Epithelial cell of prostate (primary cell): ENCODE results near the gene POMGNT1.

Experiments
- DNase-seq: peaks from one replicate; pipeline ENCODE4 v3.0.0-alpha.2; 2011; ENCODE audit warnings: low read depth, low spot score
- H3K27ac ChIP-seq: fragments of 450-650 bp; 2 replicates; pipeline ENCODE4 v1.5.1; 2017; ENCODE audit warnings: mild to moderate bottlenecking

Gene POMGNT1

DNA sequence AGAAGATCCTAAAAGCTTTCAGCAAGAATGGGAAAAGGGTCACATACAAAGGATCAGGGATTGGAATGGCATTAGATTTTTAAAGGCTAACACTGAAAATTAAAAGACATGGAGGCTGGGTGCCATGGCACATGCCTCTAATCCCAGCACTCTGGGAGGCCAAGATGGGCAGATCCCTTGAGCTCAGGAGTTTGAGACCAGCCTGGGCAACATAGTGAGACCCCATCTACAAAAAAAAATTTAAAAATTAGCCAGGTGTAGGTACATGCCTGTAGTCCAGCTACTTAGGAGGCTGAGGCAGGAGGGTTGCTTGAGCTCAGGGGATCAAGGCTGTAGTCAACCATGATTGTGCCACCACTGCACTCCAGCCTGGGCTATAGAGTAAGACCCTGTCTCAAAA is 17.3 kb upstream of the POMGNT1 start:
- no peak for DNase-seq
- no peak overlapping the region for H3K27ac ChIP-seq

DNA sequence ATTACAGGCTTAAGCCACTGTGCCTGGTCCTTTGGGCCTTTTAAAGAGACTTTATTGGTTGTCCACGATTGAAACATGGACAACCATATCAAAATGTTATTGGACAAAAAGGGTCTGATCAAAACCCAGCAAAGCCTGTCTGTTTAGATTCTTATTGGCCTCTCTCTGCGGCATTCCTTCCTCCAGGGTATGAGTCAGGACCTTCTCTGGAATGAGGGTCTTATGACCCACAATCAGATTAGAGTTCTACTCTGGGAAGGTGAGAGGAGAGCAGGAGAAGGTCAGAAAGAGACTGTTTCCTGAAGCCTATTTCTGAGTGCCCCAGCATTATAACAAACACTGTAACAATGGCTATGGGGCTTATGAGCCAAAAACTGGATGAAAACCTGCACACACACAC is 12.8 kb upstream of the POMGNT1 start:
- DNase-seq = no peak
- H3K27ac ChIP-seq = no peak overlapping the region

DNA sequence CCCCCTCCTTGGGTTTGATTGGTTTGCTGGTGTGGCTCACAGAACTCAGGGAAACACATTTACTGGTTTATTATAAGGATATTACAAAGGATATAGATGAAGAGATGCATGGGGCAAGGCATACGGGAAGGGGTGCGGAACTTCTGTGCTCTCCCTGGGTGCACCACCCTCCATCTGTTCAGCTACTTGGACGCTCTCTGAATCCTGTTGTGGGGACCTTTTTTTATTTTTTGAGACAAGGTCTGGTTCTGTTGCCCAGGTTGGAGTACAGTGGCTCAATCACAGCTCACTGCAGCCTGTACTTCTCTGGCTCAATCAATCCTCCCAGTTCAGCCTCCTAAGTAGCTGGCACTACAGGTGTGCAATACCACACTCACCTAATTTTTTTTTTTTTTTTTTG is 12.3 kb upstream of the POMGNT1 start:
- no peak for DNase-seq
- no peak overlapping the region for H3K27ac ChIP-seq

DNA sequence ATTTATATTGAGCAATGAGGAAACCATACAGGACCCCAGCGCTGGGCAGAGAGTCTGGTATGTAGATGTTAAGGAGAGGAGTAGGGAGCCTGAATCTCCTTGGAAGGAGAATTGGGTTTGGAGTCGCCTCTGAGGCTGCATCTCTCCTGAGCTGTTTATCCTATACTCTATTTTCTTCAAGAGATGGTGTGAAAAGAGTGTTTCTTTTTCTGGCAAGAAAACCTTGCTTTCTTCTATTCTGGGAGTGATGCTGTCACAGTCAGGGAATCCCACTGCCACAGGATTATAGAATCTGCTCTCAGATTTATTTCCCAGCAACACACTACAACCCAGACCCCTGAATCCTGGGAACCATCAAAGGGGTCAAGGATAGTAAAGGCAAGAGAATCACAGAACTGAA is 8.2 kb upstream of the POMGNT1 start:
- no peak for DNase-seq
- no peak overlapping the region for H3K27ac ChIP-seq

DNA sequence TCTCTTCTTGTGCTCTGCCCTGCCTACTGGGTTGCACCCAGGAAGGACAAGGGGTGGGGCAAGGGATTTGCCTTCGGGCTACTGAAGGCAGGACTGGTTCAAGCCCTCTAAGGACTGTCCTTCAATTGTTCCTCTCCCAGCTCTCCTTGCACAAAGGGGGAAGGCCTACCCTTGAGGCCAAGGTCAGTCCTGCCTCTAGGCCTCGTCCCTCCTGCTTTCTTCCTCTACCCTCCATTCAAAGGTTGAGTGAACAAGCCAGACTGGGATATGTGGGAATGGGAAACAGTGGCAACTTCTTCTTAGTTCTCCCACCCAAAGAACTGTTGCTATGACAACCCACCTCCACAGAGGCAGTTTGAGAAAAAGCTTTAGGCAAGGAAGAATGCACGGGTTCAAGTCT is 7.6 kb upstream of the POMGNT1 start:
- no peak for DNase-seq
- H3K27ac ChIP-seq = peak overlapping the region; percentile 9

DNA sequence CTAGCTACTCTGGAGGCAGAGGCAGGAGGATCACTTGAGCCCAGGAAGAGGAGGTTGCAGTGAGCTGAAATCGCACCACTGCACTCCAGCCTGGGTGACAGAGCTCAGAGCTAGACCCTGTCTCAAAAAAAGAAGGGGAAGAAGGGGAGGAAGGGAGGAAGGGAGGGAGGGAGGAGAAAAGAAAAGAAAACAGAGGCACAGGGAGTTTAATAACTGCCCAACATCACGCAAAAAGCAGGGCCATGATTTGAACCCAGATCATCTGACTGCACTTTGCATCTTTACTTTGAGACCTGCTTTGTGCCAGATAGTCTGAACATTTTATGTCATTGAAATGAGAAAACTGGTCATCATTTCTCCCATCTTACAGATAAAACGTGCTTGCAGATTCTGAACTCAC is 6.9 kb upstream of the POMGNT1 start:
- DNase-seq = no peak
- H3K27ac ChIP-seq = peak overlapping the region; percentile 9

DNA sequence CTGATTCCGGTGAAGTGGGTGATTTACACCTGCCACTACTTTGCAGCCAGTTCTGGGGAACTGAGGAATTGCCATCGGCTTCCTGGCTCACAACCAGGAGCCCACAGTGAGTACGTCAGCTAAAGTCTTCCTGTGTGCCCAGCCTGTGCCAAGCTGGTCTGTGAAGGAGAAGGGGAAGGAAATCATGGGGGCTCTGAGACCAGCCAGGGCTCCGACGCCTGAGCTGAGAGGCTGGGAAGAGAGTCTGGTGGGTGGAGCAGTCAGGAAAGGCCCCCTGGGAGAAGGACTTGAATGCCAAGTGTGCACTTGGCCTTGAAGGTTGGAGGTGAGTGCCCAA is 6.1 kb upstream of the POMGNT1 start:
- peak overlapping the region; percentile 50 for H3K27ac ChIP-seq
- DNase-seq = no peak

DNA sequence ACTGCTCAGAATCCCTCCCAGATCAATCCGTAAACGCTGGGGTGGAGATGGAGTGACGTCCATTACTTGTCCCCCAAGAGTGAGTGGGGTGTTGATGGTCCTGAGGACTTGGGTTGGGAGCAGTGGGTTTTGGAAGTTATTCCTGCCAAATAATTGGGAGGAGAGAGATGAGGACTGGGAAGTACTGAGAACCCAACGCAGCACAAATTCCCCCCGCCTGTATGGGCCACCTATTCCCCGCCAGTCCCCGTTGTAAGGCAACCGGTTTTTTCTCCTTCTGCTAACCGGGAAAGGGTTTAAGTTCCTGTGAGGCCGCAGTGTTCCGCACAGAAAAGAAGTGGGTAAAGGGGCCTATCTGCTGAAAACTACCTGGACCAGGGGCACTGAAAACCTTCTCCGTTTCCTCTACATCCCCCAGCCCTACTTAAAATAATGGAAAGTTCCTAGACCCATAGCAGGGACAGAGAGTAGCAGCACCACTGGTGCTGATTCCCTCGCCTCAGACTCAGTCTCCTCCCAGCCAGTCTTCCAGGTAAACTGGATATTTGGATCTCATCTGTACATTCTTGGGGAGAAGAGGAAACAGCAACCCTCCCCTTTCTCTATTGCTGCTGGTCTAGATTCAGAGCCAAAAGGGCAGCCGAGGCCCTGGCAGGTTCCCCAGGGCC is 5.6 kb upstream of the POMGNT1 start:
- DNase-seq = no peak
- peak overlapping the region; percentile 50 for H3K27ac ChIP-seq

DNA sequence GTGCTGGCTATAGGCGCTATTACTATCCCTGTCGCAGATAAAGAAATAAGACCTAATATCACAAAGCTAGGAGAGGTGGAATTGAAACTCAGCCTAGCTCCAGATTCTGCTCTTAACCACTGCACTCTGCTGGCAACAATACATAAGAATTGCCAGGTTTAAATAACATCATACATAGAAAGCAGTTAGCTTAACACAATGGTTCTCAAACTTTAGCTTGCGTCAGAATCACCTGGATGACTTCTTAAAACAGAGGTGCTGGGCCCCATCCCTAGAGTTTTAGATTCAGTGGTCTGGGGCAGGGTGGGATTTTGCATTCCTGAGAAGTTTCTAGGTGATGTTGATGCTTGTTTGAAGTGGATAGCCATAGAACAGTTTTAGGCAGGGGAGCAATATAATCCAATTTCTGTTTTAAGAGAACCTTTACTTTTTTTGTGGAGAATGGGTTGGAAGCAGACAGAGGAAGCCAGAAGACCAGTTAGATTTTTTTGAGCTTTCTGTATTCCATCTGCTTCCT is 1.1 kb upstream of the POMGNT1 start:
- peak overlapping the region; percentile 58 for H3K27ac ChIP-seq

DNA sequence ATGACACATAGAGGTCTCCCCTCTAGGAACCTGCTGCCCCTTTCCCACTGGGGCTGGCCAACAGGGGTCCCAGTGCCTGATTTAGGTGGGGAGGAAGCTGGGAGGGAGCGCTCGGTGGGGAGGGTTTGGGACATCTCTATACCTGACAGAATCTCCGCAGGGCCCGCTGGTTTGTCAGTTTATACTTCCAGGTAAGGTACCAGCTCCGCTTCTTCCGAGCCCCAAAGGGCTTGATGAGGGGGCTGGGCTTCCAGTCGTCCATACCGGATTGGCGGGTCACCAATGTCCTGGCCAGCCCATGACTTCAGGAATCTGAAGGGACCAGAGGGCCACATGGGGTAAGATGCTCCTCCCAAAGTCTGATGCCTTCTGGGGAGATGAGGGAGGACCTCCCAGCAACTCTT is 672 bp downstream of the POMGNT1 start:
- no peak for DNase-seq
- H3K27ac ChIP-seq = peak overlapping the region; percentile 58

More for the DNA sequence above, 1.1 kb upstream of the POMGNT1 start:
- no peak for DNase-seq

DNA sequence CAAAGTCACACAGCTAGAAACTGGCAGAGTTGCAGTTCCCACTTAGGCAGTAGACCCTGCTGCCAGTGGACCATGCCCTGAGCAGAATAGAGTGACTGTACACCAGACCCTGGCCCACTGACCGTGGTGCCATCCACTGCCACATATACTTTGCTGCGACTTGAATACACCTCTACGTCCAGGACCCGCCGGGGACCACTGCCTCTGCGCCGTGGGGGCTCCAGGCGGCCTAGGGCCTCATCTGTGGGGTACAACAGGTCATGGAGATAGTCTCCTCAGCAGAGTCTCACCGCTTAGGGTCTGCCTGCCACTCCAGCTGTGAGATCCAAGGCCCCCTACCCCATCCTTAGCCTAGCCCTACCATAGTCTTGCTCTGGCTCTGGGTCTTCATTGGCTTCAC is 1.6 kb downstream of the POMGNT1 start:
- DNase-seq = no peak
- H3K27ac ChIP-seq = no peak overlapping the region

DNA sequence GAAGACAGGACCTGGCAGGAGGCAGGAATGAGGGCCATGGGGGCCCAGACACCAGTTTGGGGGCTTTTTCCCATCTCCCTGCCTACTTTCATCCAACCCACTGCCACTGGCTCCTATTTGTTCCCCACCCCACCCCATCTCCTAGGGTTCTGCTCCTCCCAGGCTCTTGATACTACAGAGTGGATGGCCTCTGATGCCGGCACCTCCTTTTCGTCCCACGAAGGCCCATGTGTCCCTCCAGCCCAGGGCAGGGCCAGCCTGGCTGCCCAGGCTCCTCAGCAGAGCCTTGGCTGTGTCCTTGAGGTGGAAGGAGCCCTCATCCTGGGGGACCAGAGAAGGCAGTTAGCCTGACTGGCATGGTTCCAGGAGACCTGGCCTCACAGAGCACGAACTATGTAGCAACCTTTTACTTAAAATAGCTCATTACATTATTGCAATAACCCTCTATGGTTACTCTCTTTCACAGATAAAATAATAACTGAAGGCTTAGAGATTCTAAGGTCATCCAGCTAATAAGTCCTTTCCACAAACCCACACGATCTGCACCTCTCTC is 3.5 kb downstream of the POMGNT1 start:
- no peak overlapping the region for H3K27ac ChIP-seq
- DNase-seq = no peak

DNA sequence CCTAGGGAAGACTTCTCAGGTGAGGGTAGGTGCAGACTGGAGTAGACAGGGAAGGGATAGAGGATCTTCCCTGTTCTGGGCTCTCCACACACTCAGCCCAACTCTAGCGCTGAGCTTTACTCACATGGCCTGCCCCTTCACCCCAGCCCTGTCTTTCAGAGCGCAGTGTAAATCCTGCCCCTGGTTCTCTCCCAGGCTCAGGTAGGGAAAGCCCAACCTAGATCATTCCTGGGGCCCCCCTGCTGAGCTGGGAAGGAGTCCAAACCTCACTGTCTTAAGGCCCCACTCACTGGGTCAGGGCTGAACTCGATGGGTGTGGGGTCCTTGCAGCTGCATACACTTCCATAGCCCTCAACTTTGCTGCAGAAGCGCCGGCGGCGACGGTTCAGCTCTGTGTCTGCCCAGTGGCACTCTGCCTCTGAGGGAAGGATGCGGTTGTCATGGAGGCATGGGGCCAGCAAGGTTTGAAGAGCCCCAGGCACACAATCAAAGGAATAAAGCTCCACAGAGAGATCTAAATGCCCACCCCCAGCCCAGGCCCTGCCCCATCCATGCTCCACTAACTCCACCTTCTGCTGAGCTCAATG is 4.2 kb downstream of the POMGNT1 start:
- no peak for DNase-seq

DNA sequence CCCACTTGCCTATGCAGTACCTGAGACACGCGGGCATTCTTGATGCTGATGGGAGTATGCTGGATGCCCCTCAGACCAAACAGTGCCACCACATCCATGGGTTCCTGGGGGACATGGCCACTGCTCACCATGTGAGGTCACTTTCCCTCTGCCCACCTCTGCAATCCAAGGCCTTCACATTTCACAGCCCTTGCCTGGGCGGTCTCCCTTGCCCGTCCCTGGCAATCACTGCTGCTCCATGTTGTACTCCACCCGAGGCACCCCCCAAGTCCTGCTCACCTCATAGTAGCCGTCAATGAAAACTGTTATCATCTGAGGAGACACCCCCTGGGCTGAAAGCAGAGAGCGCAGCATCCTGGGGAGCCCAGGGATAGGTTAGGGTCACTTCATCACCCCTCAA is 4.9 kb downstream of the POMGNT1 start:
- DNase-seq = no peak
- no peak overlapping the region for H3K27ac ChIP-seq

More for the DNA sequence above, 4.2 kb downstream of the POMGNT1 start:
- no peak overlapping the region for H3K27ac ChIP-seq

DNA sequence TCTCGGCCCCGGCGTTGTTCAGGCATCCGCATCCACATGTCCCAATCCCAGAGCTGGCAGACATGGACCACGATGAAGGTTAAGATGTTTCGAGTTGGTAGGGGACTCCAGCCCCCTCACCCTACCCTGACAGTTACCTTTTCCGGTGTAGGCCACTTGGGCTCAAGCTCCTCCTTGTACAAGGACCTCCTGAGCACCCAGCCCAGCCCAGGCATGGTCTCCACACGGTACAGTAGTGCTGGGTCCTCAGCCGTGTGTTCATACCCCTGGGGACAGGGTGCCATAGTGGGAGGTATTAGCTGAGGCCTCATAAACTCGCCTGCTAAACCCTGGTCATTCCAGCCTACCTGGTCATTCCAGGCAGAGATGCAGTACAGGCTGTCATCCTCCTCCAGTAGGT is 6.1 kb downstream of the POMGNT1 start:
- no peak for DNase-seq
- no peak overlapping the region for H3K27ac ChIP-seq

DNA sequence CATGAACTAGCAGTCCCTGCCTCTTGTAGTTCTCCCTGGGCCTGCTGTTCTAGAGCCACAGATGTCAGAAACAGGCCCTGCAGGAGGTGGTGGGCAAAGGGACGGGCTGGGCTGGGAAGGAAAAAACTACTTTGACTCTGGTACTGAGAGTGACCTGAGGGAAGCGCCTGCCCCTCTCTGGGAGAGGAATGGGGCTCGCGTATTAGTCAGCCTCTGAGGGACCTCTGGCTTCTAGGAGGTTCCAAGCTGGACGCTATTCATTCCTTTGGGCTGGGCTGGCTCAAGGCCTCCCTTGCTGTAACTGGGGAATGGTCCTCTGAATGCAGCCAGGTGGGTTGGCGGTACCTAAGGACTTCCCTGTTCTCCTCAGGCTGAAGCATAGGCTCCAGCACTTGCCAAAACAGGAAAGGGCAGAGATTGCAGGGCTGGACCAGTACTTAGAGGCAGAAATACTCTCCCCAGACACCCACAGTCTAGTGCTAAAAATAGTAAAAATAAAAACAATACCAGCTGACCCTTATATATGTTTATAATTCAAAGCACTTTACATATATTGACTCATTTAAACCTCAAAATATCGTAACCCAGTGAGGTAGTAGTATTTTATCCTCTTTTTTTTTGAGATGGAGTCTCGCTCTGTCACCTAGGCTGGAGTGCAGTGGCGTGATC is 7.1 kb downstream of the POMGNT1 start:
- no peak for DNase-seq
- H3K27ac ChIP-seq = peak overlapping the region; percentile 69

DNA sequence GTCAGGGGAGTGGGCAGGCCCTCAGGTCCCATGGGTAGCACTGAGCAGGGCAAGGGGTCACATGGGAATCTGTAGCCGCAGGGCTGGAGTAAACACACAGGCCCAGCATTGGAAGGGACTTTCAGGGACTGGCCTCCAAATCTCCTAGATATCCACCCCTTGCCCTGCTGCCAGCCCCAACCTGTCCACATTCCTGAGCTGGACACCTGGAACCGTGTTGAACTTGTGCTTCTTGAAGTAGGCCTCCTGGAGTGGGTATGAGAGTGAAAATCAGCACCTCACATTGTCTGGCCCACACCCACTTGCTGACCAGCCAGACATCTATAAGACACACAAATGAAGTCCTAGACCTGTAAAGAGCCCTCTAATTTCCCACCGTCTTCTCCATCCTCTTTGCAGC is 7.7 kb downstream of the POMGNT1 start:
- peak overlapping the region; percentile 69 for H3K27ac ChIP-seq
- DNase-seq = no peak

DNA sequence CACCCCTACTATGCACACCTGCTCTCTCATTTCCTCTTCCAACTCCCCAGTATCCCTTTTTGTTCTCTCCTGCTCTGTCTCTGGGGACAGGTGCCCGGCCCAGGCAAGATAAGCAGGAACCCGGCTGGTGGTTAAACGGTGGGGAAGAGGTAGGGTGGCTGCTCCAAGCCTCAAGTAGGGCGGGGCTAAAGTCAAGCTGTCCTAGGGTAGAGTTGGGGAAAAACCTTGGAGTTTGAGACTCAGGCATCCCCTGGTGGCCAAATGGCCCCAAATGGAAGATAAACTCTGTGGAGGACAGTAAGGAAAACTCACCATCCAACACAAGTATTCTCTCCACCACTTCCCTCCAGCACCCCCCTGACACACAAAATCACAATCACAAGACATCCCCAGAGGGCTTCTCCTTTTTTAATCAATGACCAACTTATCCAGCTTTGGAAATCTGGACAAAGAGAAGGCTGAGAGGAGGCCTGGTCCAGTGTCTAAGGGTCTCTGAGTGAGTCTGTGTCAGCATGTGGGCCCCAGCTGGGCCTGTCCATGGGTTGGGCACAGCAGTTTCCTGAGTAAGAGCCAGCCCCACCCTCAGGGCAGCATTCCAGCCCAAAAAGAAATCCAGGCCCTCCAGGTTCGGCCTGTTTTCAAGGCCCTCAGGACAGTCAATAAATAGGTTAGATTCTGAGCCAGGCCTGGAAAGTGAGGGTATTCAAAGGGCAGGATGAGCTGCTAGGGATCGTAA is 9.8 kb downstream of the POMGNT1 start:
- peak overlapping the region; percentile 69 for H3K27ac ChIP-seq
- no peak for DNase-seq

DNA sequence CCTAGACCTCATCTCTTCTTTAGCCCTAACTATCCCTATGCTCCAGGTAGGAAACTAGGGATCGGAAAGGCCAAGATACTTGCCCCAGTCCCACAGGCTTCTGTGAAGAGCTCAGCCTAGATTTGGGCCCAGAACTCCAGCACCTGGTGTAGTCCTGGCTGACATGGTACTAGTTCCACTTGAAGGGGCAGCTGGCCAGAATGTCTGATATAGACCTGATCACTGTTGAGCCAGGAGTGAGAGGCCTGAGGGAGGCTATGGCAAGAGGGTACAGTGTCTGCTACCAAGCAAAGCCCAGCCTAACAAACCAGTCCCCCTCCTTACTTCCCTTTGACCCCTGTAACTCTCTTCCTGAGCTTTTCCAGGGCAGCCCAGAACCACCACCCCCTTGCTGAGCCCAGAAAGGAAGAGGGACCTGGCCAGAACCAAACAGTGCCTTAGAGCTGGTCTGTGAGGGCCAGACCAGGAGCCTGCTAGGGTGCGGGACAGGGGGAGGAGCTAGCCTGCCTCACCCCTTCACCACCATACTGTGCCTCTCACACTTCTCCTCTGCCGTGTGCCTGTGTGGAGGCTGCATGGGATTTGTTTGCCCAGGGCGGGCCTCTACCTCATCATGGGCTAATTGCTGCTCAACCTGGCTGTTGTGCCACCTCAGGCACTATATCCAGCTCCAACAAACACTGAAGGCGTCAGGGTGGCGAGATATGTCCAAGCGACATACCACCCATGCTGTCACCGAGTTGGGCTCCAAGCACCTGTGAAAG is 10.9 kb downstream of the POMGNT1 start:
- peak overlapping the region; percentile 69 for H3K27ac ChIP-seq
- DNase-seq = no peak

DNA sequence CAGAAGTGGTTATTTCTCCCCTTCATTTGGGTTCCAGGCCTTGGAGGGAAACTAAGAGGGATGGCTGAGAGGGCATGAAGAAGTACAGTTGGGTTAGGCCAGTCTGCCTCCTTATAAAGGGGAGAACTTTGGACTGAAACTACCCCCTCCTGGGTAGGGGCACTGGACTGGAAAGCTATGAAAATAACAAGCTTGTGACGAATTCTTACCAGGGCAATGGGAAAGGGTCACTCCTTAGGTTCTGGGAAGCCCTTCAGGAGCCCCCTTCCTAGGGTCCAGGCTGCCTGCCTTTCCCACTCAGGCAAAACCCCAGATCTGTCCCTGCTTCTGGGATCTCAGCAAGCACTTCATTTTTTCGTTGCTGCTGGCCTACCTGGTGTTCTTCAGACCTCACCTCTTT is 12.2 kb downstream of the POMGNT1 start:
- DNase-seq = no peak
- peak overlapping the region; percentile 96 for H3K27ac ChIP-seq
